Ovary (tissue), 9 donors: ENCODE data around the gene RAB3A. TPM values are rescaled to one million over a fixed set of nuclear protein-coding genes. Genes with fewer than 3 reads are reported as not detected.

ENCODE experiments used
- DNase-seq, 5 donors: peaks; one replicate each; pipeline ENCODE4 v3.0.0-alpha.2; 2019 to 2020
- H3K27ac ChIP-seq, 2 donors: fragments of 200-600 bp; one replicate each; pipeline versions ENCODE4 v1.5.1 to v1.8.0; 2019 to 2022
- H3K27me3 ChIP-seq: fragments of 200-600 bp; one replicate; pipeline ENCODE4 v1.8.0; 2022
- H3K36me3 ChIP-seq: fragments of 200-600 bp; sonication (generic); one replicate; pipeline ENCODE4 v1.5.1; 2019
- H3K4me1 ChIP-seq: one replicate; pipeline ENCODE4 v1.8.1; 2013; ENCODE audit warnings: mild to moderate bottlenecking, moderate library complexity; ENCODE audit not compliant: insufficient read depth
- H3K4me3 ChIP-seq: fragments of 200-600 bp; sonication (generic); one replicate; pipeline ENCODE4 v1.5.1; 2017
- H3K9me3 ChIP-seq, 2 donors: fragments of 200-600 bp in 1 of 2; sonication (generic) in 1 of 2; one replicate each; pipeline versions ENCODE4 v1.5.1 to v1.8.1; 2013 to 2019; ENCODE audit warnings: mild to moderate bottlenecking in 1 of 2, moderate library complexity in 1 of 2
- EP300 ChIP-seq: sonication (generic); formaldehyde crosslinking; IDR thresholded peaks from one replicate; pipeline ENCODE4 v1.6.1; 2017; ENCODE audit warnings: antibody characterized with exemption
- POLR2A ChIP-seq: fragments of 450-650 bp; IDR thresholded peaks from one replicate; pipeline ENCODE4 v1.6.1; 2017; ENCODE audit warnings: antibody characterized with exemption, mild to moderate bottlenecking, moderate library complexity
- WGBS, 3 donors: extraction: QIAGEN DNeasy Blood & Tissue Kit in 1 of 3; methylation state at CpG; one replicate each; pipeline versions ENCODE4 v1.1.5 to v1.1.7; 2013 to 2017; 5-methylcytosine and 5-hydroxymethylcytosine counted together
- intact Hi-C, 4 donors: fragments of 100-400 bp; cut with DNase I; formaldehyde crosslinking; loops; one replicate each; pipeline versions ENCODE4 v1.11.0 to v1.15.1; 2022 to 2023
- polyA plus RNA-seq, 2 donors: library from polyadenylated mRNA; stranded (reverse); fragments of 200-250 nt in 1 of 2; fragments of 350-450 nt in 1 of 2; fragmentation: Illumina TruSeq in 1 of 2; extraction: RNeasy Lipid Tissue Mini Kit (QIAGEN cat#74804) in 1 of 2; gene quantifications; one replicate each; pipeline ENCODE4 v1.2.3, GENCODE V29; 2013 to 2014
- total RNA-seq, 7 donors: library from RNA; depleted of rRNA in 2 of 7; stranded (reverse); fragments of >200 nt in 2 of 7; fragmentation: NEBNext Ultra II Directional in 3 of 7; extraction: Animal tissue kit (Norgen Biotek cat#: 25700) in 3 of 7; gene quantifications; one replicate each; pipeline versions ENCODE4 v1.1.0 to v1.2.4, GENCODE V29; 2016 to 2023
- TF ChIP-seq, protein P1 (sequence below), 3 donors: fragments of 450-650 bp in 2 of 3; fragments of 200-600 bp in 1 of 3; IDR thresholded peaks; one replicate each; pipeline versions ENCODE4 v1.5.1 to v1.8.0; 2016 to 2022; ENCODE audit warnings: antibody characterized with exemption in 3 of 3, mild to moderate bottlenecking in 1 of 3
- donor health status: DM: no; HTN: no; CAD: no; lungs with moderate emphysema.
- donor health status: DM: no; HTN: no; CAD: no.
- donor health status: Bipolar disorder and iron deficiency.
- donor health status: DM: yes; HTN: yes; CAD: no.
- donor health status: DM: no; HTN: no; CAD: no.
- donor health status: DM: yes; HTN: yes; CAD: no.

The RAB3A gene
- total and polyA plus RNA-seq, 9 donors, result 1.9 to 32.9 (median 7.9) TPM

- H3K27me3 ChIP-seq, result no peaks in the 10 kb centered on the region
- no peaks in the 10 kb centered on the region for H3K9me3 ChIP-seq
- no peak for TF ChIP-seq EP300
- TF ChIP-seq, protein P1, sequence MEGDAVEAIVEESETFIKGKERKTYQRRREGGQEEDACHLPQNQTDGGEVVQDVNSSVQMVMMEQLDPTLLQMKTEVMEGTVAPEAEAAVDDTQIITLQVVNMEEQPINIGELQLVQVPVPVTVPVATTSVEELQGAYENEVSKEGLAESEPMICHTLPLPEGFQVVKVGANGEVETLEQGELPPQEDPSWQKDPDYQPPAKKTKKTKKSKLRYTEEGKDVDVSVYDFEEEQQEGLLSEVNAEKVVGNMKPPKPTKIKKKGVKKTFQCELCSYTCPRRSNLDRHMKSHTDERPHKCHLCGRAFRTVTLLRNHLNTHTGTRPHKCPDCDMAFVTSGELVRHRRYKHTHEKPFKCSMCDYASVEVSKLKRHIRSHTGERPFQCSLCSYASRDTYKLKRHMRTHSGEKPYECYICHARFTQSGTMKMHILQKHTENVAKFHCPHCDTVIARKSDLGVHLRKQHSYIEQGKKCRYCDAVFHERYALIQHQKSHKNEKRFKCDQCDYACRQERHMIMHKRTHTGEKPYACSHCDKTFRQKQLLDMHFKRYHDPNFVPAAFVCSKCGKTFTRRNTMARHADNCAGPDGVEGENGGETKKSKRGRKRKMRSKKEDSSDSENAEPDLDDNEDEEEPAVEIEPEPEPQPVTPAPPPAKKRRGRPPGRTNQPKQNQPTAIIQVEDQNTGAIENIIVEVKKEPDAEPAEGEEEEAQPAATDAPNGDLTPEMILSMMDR (IDR thresholded peaks at IDR 0.05), result peak in 2 of 3 donors; percentile 20 to 33
- DNase-seq, result peak; percentile 57 to 80 (median 76)
- WGBS, 3 donors, result 8 to 10% (median 8%) methylated on average over 31 to 32 of the region's 32 CpGs
- no peak overlapping the region for H3K4me3 ChIP-seq
- peaks cover 2% of the 10 kb centered on the region for H3K4me1 ChIP-seq
- no peak overlapping the region for H3K27ac ChIP-seq
- H3K36me3 ChIP-seq, result no peaks in the 10 kb centered on the region
- intact Hi-C loops, result loop anchor here in 1 of 4 donors (10.0 kb wide), 1 partner anchor 206 kb away; the partner anchor contains the start of gene SSBP4
Observed at GRCh38 chr19:18208098-18208951, 4.5 kb upstream of the RAB3A start.

GRCh38 chr19:18206018-18206417 lies 2.2 kb upstream of the RAB3A start:
- no peaks in the 10 kb centered on the region for H3K36me3 ChIP-seq
- H3K9me3 ChIP-seq, result no peaks in the 10 kb centered on the region
- TF ChIP-seq POLR2A, result no peak
- TF ChIP-seq, protein P1 (IDR thresholded peaks at IDR 0.05), result no peak
- no peak for TF ChIP-seq EP300
- WGBS, 3 donors, result 60 to 68% (median 68%) methylated on average over 12 of the region's 12 CpGs
- H3K27me3 ChIP-seq, result no peaks in the 10 kb centered on the region
- H3K4me1 ChIP-seq, result peaks cover 12% of the 10 kb centered on the region
- intact Hi-C loops, result loop anchor here in 1 of 4 donors (10.0 kb wide), 1 partner anchor 209 kb away; the partner anchor contains the start of gene SSBP4
- H3K4me3 ChIP-seq, result peak overlapping the region; percentile 61
- no peak for DNase-seq
- peak overlapping the region; percentile 93 to 97 for H3K27ac ChIP-seq

DNA sequence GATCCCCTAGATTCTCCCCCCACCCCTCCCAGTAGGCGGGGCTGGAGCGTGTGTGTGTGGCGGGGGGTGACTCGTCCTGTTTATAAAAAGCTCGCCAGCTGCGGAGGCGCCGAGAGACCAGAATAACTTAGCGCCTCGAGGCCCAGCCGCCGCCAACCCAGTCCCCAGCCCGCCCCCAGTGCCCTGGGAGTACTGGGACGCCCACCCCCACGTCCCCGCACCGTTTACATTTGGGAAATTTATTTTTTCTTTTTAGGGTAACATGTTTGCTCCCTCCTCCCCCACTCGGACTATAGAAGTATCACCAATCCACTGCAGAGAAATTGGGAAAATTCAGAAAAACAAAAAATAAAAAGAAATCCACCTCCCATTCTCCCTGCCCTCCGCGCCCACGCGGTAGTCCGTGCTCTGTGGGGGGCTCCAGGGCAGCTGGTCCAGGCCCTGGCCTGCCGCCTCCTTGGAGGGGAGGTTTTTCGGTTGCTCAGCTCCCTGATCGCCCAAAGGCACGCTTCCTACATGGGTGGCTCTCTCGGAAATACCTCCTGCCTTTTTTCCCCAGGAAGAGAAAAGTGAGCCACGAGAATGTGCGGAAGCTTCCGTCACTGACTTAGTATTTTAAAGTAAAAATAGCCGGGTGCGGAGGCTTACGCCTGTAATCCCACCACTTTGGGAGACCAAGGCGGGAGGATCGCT lies 1.5 kb upstream of the RAB3A start:
- peak; percentile 92 to 93 (median 92) for DNase-seq
- intact Hi-C loops, result loop anchor here in 1 of 4 donors (10.0 kb wide), 1 partner anchor 209 kb away; the partner anchor contains the start of gene SSBP4

More for the DNA sequence above, 1.5 kb upstream of the RAB3A start:
- TF ChIP-seq POLR2A, result no peak
- TF ChIP-seq, protein P1 (IDR thresholded peaks at IDR 0.05), result peak in 1 of 3 donors; percentile 15
- Histone ChIP-seq H3K27ac (peak overlapping the region; percentile 93 to 97), H3K4me3 (peak overlapping the region; percentile 61), H3K9me3 (no peaks in the 10 kb centered on the region), H3K4me1 (peaks cover 12% of the 10 kb centered on the region), H3K27me3 (no peaks in the 10 kb centered on the region), H3K36me3 (no peaks in the 10 kb centered on the region)
- WGBS, 3 donors, result 5 to 6% (median 5%) methylated on average over 34 to 36 of the region's 36 CpGs
